T47D (cell line): ENCODE data around the gene IL19.
A peak's percentile ranks its signal among the peaks of the same experiment; 100 is the strongest.

Experiments
- DNase-seq, 2 experiments: peaks; one replicate each; pipeline versions ENCODE4 v3.0.0 to v3.0.0-alpha.2; 2011 to 2012; ENCODE audit warnings: low read depth in 1 of 2, low spot score in 1 of 2
- JUND ChIP-seq: IDR thresholded peaks from 2 replicates; pipeline ENCODE4 v1.6.1; 2012; ENCODE audit warnings: low read depth
- in situ Hi-C: cut with HindIII; loops from 2 replicates; pipeline ENCODE4 v1.10.0; 2016; ENCODE audit warnings: low sequenced_read_pairs, low pct_unique_long_range_greater_than_20kb

The IL19 gene

GRCh38 chr1:206854401-206855129 is 84.0 kb downstream of the IL19 start:
- TF ChIP-seq JUND = no peak
- DNase-seq = no peak

GRCh38 chr1:206855859-206856258 is 85.3 kb downstream of the IL19 start:
- no peak for DNase-seq
- in situ Hi-C loops = no loop called here
- no peak for TF ChIP-seq JUND

More at GRCh38 chr1:206854401-206855129, 84.0 kb downstream of the IL19 start:
- in situ Hi-C loops = no loop called here

DNA sequence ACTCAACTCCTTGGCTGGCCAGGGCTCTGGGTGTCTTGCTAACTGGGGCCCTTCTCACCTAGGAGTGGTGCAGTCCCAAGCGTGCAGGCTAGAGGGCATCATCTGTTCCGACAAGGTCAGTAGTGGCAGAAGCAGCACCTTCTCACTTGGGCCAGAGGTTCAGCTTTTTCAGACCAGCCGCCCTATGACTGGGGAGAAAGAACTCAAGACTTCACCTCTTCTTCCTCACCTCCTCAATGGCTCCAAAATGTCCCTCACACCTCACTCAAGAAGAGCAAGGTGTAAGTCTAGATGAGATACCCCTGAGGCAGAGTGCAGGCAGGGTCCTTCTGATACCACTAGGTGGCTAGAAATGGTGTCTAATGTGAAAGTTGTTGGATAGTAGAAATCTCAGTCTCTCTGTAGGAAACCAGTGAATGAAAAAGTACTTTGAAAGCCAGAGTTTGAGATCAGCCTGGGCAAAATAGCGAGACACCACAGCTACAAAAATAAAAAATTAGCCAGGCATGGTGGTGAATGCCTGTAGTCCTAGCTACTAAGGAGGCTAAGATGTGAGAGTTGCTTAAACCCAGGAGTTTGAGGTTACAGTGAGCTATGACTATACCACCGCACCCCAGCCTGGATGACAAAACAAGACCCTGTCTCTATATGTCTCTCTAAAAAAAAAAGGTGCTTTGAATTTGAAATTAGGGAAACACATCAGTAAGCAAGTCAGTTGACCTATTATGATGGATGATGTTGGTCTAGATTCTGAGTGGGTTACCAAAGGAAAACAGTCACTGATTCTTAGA is 86.3 kb downstream of the IL19 start:
- no peak for DNase-seq
- in situ Hi-C loops = no loop called here
- no peak for TF ChIP-seq JUND

GRCh38 chr1:206859082-206859521 is 88.5 kb downstream of the IL19 start:
- no peak for TF ChIP-seq JUND
- in situ Hi-C loops = no loop called here
- DNase-seq = peak in 1 of 2 experiments; percentile 54

DNA sequence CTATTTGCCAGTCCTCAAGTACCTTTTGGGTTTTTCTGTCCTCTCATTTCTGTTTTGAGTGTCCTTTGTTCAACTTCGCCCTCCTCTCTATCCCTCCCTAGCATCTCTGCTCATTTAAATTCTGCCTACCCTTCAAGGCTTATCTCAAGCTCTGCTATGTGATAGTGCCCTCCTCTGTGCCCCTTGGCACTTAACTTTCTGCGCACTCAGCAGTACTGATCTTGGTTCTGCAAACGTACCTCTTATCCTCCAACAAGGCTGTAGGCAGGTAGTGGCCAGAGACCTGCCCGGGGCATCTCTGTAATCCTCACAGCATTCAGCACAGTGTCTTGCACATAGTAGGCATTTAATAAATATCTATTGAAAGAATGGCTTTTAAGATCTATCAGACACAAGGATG is 89.6 kb downstream of the IL19 start:
- no peak for TF ChIP-seq JUND
- in situ Hi-C loops = no loop called here
- no peak for DNase-seq

- DNase-seq = no peak
- no peak for TF ChIP-seq JUND
- in situ Hi-C loops = no loop called here
These were observed 92.7 kb downstream of the IL19 start for GRCh38 chr1:206863266-206863665.

DNA sequence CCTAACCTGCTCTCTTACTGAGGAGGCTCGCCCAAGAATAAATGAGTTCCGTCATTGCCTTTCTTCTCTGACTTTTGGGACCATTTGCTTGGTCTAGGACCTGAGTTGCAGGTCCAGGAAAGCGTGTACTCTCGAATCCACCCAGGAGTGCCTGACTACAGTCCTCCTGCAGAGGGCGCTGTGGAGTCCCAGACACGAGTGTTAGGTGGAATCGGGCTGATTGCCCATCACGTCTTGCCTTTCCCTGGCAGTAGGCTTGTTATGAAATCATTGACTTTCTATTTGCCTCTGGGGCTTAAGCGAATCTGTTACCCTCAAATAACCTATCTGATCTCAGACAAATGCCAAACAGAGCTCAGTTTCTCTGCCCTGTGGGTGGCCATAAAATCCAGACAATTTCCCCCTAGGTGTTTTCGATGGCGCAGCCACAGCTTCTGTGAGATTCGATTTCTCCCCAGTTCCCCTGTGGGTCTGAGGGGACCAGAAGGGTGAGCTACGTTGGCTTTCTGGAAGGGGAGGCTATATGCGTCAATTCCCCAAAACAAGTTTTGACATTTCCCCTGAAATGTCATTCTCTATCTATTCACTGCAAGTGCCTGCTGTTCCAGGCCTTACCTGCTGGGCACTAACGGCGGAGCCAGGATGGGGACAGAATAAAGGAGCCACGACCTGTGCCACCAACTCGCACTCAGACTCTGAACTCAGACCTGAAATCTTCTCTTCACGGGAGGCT is 94.5 kb downstream of the IL19 start, which contains the start of gene IL20:
Gene IL20 (plus strand): TSS at position 685 of the 733 bp plus-strand sequence. CDS start 230 bp downstream, outside the sequence.
- TF ChIP-seq JUND = no peak

GRCh38 chr1:206866062-206866461 is 95.5 kb downstream of the IL19 start:
- TF ChIP-seq JUND = no peak
- in situ Hi-C loops = no loop called here
- no peak for DNase-seq

More for the DNA sequence above, 94.5 kb downstream of the IL19 start, which contains the start of gene IL20:
- in situ Hi-C loops = no loop called here
- DNase-seq = peak; percentile 26 to 92

- in situ Hi-C loops = no loop called here
These were observed 96.7 kb downstream of the IL19 start for GRCh38 chr1:206867239-206867638.

GRCh38 chr1:206867716-206868115 is 97.1 kb downstream of the IL19 start:
- TF ChIP-seq JUND = no peak
- in situ Hi-C loops = no loop called here

More at GRCh38 chr1:206867239-206867638, 96.7 kb downstream of the IL19 start:
- no peak for TF ChIP-seq JUND
- DNase-seq = no peak

GRCh38 chr1:206868264-206868663 is 97.7 kb downstream of the IL19 start:
- DNase-seq = no peak
- in situ Hi-C loops = no loop called here
- no peak for TF ChIP-seq JUND

More at GRCh38 chr1:206867716-206868115, 97.1 kb downstream of the IL19 start:
- no peak for DNase-seq

DNA sequence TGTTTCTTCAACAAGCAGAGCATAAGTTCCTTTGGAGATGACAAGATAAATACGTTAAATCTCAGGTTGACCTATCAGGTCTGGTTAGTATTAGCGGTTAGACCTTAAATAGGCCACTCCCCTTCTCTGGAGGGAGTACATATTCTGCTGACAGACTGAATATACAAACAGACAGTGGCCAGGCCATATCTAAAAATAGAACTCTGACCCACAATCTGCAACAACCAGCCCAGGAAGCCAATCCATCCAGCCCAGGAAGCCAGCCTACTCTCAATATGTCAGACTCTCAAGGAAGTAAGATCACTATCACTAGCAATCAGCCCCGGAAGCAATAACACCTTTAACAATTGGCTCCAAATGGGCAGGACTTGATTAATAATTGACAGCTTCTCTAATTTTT is 101.6 kb downstream of the IL19 start:
- in situ Hi-C loops = no loop called here
- no peak for TF ChIP-seq JUND
- no peak for DNase-seq
